ENCODE data around the gene FCSK.

- TF ChIP-seq, protein P1, sequence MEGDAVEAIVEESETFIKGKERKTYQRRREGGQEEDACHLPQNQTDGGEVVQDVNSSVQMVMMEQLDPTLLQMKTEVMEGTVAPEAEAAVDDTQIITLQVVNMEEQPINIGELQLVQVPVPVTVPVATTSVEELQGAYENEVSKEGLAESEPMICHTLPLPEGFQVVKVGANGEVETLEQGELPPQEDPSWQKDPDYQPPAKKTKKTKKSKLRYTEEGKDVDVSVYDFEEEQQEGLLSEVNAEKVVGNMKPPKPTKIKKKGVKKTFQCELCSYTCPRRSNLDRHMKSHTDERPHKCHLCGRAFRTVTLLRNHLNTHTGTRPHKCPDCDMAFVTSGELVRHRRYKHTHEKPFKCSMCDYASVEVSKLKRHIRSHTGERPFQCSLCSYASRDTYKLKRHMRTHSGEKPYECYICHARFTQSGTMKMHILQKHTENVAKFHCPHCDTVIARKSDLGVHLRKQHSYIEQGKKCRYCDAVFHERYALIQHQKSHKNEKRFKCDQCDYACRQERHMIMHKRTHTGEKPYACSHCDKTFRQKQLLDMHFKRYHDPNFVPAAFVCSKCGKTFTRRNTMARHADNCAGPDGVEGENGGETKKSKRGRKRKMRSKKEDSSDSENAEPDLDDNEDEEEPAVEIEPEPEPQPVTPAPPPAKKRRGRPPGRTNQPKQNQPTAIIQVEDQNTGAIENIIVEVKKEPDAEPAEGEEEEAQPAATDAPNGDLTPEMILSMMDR (IDR thresholded peaks at IDR 0.05), result no peak
- TF ChIP-seq POLR2A (IDR thresholded peaks at IDR 0.05), result no peak
Measured at GRCh38 chr16:70463235-70463634, 8.8 kb downstream of the FCSK start.

All from testis (tissue), 2 donors.